Thyroid gland (tissue), 4 donors: ENCODE data around the gene POU6F2.

Experiments
- POLR2A ChIP-seq, 2 donors: fragments of 450-650 bp; IDR thresholded peaks; one replicate each; pipeline ENCODE4 v1.6.1; 2017; ENCODE audit warnings: antibody characterized with exemption in 2 of 2, mild to moderate bottlenecking in 2 of 2, moderate library complexity in 1 of 2
- TF ChIP-seq, protein P1 (sequence below), 6 experiments: fragments of 200-600 bp in 3 of 6; fragments of 450-650 bp in 3 of 6; sonication (generic) in 3 of 6; IDR thresholded peaks; one replicate each; pipeline ENCODE4 v1.5.1; 2016 to 2019; ENCODE audit warnings: antibody characterized with exemption in 6 of 6, mild to moderate bottlenecking in 2 of 6, inconsistent platforms in 1 of 6, moderate library complexity in 1 of 6

- TF ChIP-seq, protein P1, sequence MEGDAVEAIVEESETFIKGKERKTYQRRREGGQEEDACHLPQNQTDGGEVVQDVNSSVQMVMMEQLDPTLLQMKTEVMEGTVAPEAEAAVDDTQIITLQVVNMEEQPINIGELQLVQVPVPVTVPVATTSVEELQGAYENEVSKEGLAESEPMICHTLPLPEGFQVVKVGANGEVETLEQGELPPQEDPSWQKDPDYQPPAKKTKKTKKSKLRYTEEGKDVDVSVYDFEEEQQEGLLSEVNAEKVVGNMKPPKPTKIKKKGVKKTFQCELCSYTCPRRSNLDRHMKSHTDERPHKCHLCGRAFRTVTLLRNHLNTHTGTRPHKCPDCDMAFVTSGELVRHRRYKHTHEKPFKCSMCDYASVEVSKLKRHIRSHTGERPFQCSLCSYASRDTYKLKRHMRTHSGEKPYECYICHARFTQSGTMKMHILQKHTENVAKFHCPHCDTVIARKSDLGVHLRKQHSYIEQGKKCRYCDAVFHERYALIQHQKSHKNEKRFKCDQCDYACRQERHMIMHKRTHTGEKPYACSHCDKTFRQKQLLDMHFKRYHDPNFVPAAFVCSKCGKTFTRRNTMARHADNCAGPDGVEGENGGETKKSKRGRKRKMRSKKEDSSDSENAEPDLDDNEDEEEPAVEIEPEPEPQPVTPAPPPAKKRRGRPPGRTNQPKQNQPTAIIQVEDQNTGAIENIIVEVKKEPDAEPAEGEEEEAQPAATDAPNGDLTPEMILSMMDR (IDR thresholded peaks at IDR 0.05) = no peak
- TF ChIP-seq POLR2A (IDR thresholded peaks at IDR 0.05) = no peak
Measured at GRCh38 chr7:39212876-39213275, 235.2 kb downstream of the POU6F2 start.
